Astrocyte of the spinal cord (primary cell): Measurements from ENCODE around the gene NTRK2.

Experiments
- DNase-seq: peaks from one replicate; pipeline ENCODE4 v3.0.0; 2011; ENCODE audit warnings: low read depth, low spot score
- H3K4me3 ChIP-seq: 2 replicates; pipeline ENCODE4 v1.5.1; 2011; ENCODE audit warnings: low read depth, mild to moderate bottlenecking, low read length, moderate library complexity
- CTCF ChIP-seq: IDR thresholded peaks from 2 replicates; pipeline ENCODE4 v1.5.1; 2012; ENCODE audit warnings: low read depth, mild to moderate bottlenecking, low read length, inconsistent platforms
- in situ Hi-C: cut with HindIII; loops from 2 replicates; pipeline ENCODE4 v1.10.0; 2017; ENCODE audit warnings: low sequenced_read_pairs

The NTRK2 gene

GRCh38 chr9:85014292-85014691 lies 344.8 kb downstream of the NTRK2 start:
- TF ChIP-seq CTCF = no peak
- no peak overlapping the region for H3K4me3 ChIP-seq
- DNase-seq = no peak
- in situ Hi-C loops = no loop called here

- DNase-seq = no peak
- H3K4me3 ChIP-seq = no peak overlapping the region
- in situ Hi-C loops = no loop called here
- TF ChIP-seq CTCF = no peak
Measured at GRCh38 chr9:85016384-85017006, 347.0 kb downstream of the NTRK2 start.

DNA sequence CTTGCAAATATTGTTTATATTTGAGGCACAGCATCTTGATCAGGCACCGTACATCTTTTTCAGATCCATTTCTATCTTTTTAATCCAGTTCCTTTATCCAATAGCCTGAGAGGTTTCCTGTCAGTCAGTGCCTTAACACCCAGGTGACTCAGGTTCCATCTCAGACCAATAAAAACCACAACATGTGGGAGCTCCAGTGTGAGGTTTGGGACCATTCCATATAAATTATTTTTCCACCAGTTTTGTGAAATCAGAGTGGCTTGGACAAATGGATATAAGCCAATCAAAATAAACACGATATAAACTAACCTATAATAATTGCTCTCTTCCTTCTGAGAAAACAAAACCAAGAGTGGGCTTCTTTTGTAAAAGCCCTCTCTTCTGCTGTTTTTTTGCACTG lies 351.3 kb downstream of the NTRK2 start:
- no peak for TF ChIP-seq CTCF
- in situ Hi-C loops = no loop called here
- no peak overlapping the region for H3K4me3 ChIP-seq
- DNase-seq = peak; percentile 24

DNA sequence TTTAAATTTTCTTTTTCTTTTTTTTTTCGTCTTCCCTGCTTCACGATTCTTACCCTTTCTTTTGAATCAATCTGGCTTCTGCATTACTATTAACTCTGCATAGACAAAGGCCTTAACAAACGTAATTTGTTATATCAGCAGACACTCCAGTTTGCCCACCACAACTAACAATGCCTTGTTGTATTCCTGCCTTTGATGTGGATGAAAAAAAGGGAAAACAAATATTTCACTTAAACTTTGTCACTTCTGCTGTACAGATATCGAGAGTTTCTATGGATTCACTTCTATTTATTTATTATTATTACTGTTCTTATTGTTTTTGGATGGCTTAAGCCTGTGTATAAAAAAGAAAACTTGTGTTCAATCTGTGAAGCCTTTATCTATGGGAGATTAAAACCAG lies 352.2 kb downstream of the NTRK2 start:
- no peak for DNase-seq
- no peak for TF ChIP-seq CTCF
- no peak overlapping the region for H3K4me3 ChIP-seq
- in situ Hi-C loops = no loop called here

GRCh38 chr9:85024374-85024773 lies 354.8 kb downstream of the NTRK2 start:
- TF ChIP-seq CTCF = no peak
- H3K4me3 ChIP-seq = no peak overlapping the region
- DNase-seq = no peak
- in situ Hi-C loops = no loop called here

DNA sequence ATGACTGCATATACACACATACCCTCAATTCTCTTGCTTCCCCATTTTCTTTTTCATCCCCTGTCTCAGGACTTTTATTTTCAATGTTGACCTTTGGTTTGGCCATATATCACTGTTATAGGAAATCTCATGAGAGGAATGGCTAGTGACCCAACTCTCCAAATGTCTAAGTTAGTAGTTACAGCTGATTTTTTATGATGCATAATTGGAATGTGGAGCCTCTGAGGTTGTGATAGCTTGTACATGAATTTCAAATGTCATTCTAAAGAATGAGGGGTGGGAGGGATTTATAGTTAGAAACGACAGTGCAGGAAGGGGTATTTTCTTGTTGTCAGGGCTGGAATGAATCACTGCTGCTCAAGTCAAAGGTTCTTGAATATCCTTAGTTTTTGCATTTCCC lies 356.1 kb downstream of the NTRK2 start:
- DNase-seq = no peak
- no peak for TF ChIP-seq CTCF
- in situ Hi-C loops = no loop called here
- H3K4me3 ChIP-seq = no peak overlapping the region

DNA sequence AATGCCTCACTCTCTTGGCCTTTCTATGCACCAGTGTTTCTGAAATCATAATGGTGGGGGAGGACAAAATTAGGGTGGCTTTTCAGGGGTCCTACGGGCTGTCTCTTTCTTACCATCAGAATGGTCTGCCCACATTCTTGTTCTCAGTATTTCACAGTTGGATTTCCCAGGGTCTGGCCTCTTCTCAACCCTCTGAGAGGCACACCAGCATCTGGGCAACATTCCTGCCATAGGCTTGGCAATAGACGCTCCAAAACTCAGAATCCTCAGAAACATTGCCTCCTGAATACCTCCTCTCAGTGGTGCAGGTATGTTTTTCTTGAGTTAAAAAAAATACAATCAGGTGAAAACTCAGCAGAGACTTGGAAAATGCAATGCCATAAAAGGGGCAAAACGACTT lies 358.3 kb downstream of the NTRK2 start:
- DNase-seq = no peak
- no peak overlapping the region for H3K4me3 ChIP-seq
- in situ Hi-C loops = no loop called here
- no peak for TF ChIP-seq CTCF
